Gastrocnemius medialis (tissue), 4 donors: ENCODE results near the gene G0S2.

Experiments
- POLR2A ChIP-seq, 2 donors: fragments of 450-650 bp; IDR thresholded peaks; one replicate each; pipeline ENCODE4 v1.6.1; 2017; ENCODE audit warnings: antibody characterized with exemption in 2 of 2, mild to moderate bottlenecking in 2 of 2, moderate library complexity in 2 of 2
- TF ChIP-seq, protein P1 (sequence below), 5 experiments: fragments of 450-650 bp in 3 of 5; fragments of 200-600 bp in 2 of 5; sonication (generic) in 2 of 5; IDR thresholded peaks in 4 of 5; conservative IDR thresholded peaks in 1 of 5; 1 replicate in 4 of 5; 2 replicates in 1 of 5; pipeline ENCODE4 v1.5.1; 2016 to 2019; ENCODE audit warnings: antibody characterized with exemption in 5 of 5, mild to moderate bottlenecking in 3 of 5, moderate library complexity in 3 of 5

DNA sequence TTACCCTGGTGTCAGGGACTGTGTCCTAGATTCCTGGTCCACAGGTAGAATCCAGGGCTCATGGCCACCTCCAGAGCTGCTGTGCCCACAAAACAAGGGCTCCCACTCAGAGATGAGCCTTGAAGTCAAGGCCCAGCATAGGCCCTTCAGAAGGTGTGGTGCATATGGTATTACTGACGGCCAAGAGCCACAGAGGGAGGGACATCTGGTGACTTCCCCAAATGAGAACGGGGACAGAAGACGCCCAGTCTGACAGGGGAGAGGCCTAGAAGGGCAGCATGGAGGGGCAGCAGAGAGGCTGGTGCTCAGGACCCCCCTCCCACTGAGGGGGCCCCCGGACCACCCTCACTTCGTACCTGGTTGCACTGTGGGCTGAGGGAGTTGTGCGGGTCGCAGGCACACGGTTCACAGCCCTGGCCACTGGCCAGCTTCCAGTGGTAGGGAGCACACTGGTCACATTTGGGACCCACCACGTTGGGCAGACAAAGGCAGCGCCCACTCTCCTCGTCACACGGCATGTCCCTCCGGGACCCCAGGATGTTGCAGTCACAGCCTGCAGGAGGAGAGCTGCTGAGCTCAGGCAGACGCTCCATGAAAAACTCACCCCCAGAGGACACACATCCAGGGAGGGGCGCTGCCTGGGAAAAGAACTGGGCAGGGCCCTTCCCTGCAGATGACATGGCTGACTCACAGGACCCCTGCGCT is 48.0 kb upstream of the G0S2 start:
- no peak for TF ChIP-seq POLR2A (IDR thresholded peaks at IDR 0.05)
- TF ChIP-seq, protein P1, sequence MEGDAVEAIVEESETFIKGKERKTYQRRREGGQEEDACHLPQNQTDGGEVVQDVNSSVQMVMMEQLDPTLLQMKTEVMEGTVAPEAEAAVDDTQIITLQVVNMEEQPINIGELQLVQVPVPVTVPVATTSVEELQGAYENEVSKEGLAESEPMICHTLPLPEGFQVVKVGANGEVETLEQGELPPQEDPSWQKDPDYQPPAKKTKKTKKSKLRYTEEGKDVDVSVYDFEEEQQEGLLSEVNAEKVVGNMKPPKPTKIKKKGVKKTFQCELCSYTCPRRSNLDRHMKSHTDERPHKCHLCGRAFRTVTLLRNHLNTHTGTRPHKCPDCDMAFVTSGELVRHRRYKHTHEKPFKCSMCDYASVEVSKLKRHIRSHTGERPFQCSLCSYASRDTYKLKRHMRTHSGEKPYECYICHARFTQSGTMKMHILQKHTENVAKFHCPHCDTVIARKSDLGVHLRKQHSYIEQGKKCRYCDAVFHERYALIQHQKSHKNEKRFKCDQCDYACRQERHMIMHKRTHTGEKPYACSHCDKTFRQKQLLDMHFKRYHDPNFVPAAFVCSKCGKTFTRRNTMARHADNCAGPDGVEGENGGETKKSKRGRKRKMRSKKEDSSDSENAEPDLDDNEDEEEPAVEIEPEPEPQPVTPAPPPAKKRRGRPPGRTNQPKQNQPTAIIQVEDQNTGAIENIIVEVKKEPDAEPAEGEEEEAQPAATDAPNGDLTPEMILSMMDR (IDR thresholded peaks at IDR 0.05 in 4 of 5, conservative IDR thresholded peaks at IDR 0.05 in 1 of 5), result no peak
